Astrocyte of the cerebellum (primary cell): Measurements from ENCODE around the gene SIX6.

Experiments
- DNase-seq: peaks from one replicate; pipeline ENCODE4 v3.0.0-alpha.2; 2011; ENCODE audit warnings: low read depth
- H3K4me3 ChIP-seq: 2 replicates; pipeline ENCODE4 v1.5.1; 2011; ENCODE audit warnings: mild to moderate bottlenecking, low read depth, low read length, moderate library complexity
- in situ Hi-C: cut with HindIII; loops from 2 replicates; pipeline ENCODE4 v1.10.0; 2017; ENCODE audit warnings: low sequenced_read_pairs
- TF ChIP-seq, protein P1 (sequence below): IDR thresholded peaks from 2 replicates; pipeline ENCODE4 v1.5.1; 2012; ENCODE audit warnings: low read length, low read depth, moderate library complexity, mild to moderate bottlenecking; ENCODE audit errors: missing control alignments

SIX6 gene

GRCh38 chr14:60544659-60545058 is 35.7 kb downstream of the SIX6 start:
- H3K4me3 ChIP-seq = no peak overlapping the region
- in situ Hi-C loops = no loop called here
- no peak for DNase-seq
- TF ChIP-seq, protein P1, sequence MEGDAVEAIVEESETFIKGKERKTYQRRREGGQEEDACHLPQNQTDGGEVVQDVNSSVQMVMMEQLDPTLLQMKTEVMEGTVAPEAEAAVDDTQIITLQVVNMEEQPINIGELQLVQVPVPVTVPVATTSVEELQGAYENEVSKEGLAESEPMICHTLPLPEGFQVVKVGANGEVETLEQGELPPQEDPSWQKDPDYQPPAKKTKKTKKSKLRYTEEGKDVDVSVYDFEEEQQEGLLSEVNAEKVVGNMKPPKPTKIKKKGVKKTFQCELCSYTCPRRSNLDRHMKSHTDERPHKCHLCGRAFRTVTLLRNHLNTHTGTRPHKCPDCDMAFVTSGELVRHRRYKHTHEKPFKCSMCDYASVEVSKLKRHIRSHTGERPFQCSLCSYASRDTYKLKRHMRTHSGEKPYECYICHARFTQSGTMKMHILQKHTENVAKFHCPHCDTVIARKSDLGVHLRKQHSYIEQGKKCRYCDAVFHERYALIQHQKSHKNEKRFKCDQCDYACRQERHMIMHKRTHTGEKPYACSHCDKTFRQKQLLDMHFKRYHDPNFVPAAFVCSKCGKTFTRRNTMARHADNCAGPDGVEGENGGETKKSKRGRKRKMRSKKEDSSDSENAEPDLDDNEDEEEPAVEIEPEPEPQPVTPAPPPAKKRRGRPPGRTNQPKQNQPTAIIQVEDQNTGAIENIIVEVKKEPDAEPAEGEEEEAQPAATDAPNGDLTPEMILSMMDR = no peak

DNA sequence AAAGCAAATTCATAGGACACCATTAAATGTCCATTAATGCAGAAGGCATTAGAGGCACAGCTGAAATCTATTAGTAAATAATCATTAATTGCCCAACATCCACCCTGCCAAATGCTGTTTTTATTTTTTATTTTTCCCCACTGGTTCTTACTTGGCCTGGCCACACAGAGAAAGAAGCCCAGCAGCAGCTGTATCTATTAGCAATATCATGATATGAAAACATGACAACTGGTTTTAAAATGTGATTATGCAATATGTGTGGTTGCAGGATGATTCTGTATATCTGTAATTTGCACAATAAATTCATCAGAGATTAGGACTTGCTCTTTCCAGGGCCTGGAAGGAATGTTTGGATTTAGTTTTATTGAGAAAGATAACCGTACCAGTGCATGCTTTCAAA is 44.9 kb downstream of the SIX6 start:
- in situ Hi-C loops = no loop called here
- no peak for DNase-seq
- no peak overlapping the region for H3K4me3 ChIP-seq
- TF ChIP-seq, protein P1 = no peak

GRCh38 chr14:60561845-60562746 is 53.1 kb downstream of the SIX6 start:
- TF ChIP-seq, protein P1 = peak; percentile 83
- DNase-seq = peak; percentile 66
- H3K4me3 ChIP-seq = no peak overlapping the region
- in situ Hi-C loops = no loop called here
